DOHH2 (cell line): ENCODE results near the gene CMIP.

Source experiments
- EZH2phosphoT487 ChIP-seq: fragments of 200-600 bp; sonication (generic); IDR thresholded peaks from 2 replicates; pipeline ENCODE4 v1.6.1; 2017; ENCODE audit warnings: borderline replicate concordance, mild to moderate bottlenecking, antibody characterized with exemption, low read length, moderate library complexity, mixed read lengths
- TF ChIP-seq, protein P1 (sequence below): fragments of 200-600 bp; sonication (generic); IDR thresholded peaks from one replicate; pipeline ENCODE4 v1.5.1; 2014; ENCODE audit warnings: antibody characterized with exemption, mild to moderate bottlenecking, low read depth, low read length; ENCODE audit not compliant: poor library complexity, severe bottlenecking

DNA sequence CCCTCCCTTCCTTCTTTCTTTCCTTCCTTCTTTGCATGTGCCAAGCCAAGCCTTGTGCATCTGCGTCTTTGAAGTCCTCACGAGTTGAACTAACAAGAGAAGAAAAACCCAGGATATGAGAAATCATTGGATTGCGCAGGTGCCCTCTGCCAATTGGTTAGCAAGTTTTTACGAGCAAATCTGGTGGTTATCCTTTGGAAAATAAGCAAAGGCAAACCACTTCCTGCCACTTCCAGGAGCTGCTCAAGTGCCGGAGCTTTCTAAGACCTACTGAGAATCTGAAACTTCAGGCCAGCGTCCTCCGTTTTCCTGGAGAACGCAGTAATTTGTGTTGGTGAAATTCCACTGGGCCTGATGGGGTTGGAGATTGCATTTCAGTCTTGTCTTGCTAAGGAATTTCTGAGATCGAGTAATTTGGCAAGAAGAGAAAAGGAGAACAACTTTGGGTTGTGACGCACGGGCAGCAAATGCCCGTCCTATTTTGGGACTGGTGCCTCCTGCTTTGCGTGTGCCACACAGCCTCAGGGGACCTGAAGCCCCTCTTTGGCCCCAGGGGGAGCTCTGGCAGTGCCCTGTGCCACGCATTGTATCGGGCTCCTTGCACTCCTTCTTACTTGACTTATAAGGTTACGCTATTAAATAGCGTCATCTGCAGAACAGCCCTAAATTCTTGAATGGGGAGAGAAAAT is 56.4 kb downstream of the CMIP start:
- TF ChIP-seq, protein P1, sequence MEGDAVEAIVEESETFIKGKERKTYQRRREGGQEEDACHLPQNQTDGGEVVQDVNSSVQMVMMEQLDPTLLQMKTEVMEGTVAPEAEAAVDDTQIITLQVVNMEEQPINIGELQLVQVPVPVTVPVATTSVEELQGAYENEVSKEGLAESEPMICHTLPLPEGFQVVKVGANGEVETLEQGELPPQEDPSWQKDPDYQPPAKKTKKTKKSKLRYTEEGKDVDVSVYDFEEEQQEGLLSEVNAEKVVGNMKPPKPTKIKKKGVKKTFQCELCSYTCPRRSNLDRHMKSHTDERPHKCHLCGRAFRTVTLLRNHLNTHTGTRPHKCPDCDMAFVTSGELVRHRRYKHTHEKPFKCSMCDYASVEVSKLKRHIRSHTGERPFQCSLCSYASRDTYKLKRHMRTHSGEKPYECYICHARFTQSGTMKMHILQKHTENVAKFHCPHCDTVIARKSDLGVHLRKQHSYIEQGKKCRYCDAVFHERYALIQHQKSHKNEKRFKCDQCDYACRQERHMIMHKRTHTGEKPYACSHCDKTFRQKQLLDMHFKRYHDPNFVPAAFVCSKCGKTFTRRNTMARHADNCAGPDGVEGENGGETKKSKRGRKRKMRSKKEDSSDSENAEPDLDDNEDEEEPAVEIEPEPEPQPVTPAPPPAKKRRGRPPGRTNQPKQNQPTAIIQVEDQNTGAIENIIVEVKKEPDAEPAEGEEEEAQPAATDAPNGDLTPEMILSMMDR: no peak
- no peak for TF ChIP-seq EZH2phosphoT487
